H1 (cell line): ENCODE results near the gene OLFML2A. TPM values are rescaled to one million over a fixed set of nuclear protein-coding genes. Genes with fewer than 3 reads are reported as not detected.

Experiments
- TAF1 ChIP-seq: IDR thresholded peaks from 2 replicates; pipeline ENCODE4 v1.6.1; 2011; ENCODE audit warnings: mild to moderate bottlenecking, low read depth, low read length
- polyA plus RNA-seq, 7 experiments: library from polyadenylated mRNA; depleted of rRNA in 3 of 7; stranded (reverse) in 5 of 7; unstranded in 2 of 7; fragments of >200 nt in 5 of 7; fragments of 200-250 nt in 2 of 7; gene quantifications; 1 replicate in 5 of 7; 2 replicates in 1 of 7; 4 replicates in 1 of 7; pipeline versions ENCODE4 v1.2.1 to v1.2.3, GENCODE V29; 2011 to 2013; ENCODE audit warnings: missing spikeins in 2 of 7, mixed read lengths in 2 of 7
- total RNA-seq: library from RNA; stranded (reverse); fragmentation: NEBNext Ultra II Directional; extraction: Animal tissue kit (Norgen Biotek cat#: 25700); gene quantifications from 2 replicates; pipeline ENCODE4 v1.2.1, GENCODE V29; 2021
- TF ChIP-seq, protein P1 (sequence below): IDR thresholded peaks from 2 replicates; pipeline ENCODE4 v1.6.1; 2012; ENCODE audit warnings: inconsistent platforms

OLFML2A gene
- total and polyA plus RNA-seq, 2 of the 8 experiments (the other 6 are each of a cell fraction or from before 2014, with no cell fraction given): 7.8 to 11.5 TPM

- TF ChIP-seq, protein P1, sequence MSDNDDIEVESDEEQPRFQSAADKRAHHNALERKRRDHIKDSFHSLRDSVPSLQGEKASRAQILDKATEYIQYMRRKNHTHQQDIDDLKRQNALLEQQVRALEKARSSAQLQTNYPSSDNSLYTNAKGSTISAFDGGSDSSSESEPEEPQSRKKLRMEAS: no peak
- TF ChIP-seq TAF1: no peak
These were observed 6.9 kb downstream of the OLFML2A start (continued) for GRCh38 chr9:124783830-124784229.
